HG02938 (cell line): ENCODE measurements around the gene DIP2C.
"Not testable (repeated sequence)": the region's sequence is repeated elsewhere in the genome, so short reads cannot be mapped to it uniquely, and the experiment has no call there.

Source experiments
- ATAC-seq: cut with Tn5 transposase; IDR thresholded peaks from one replicate; pipeline ENCODE4 v1.9.1; 2021; ENCODE audit warnings: mild to moderate bottlenecking, moderate library complexity; ENCODE audit not compliant: unreplicated experiment

The DIP2C gene

DNA sequence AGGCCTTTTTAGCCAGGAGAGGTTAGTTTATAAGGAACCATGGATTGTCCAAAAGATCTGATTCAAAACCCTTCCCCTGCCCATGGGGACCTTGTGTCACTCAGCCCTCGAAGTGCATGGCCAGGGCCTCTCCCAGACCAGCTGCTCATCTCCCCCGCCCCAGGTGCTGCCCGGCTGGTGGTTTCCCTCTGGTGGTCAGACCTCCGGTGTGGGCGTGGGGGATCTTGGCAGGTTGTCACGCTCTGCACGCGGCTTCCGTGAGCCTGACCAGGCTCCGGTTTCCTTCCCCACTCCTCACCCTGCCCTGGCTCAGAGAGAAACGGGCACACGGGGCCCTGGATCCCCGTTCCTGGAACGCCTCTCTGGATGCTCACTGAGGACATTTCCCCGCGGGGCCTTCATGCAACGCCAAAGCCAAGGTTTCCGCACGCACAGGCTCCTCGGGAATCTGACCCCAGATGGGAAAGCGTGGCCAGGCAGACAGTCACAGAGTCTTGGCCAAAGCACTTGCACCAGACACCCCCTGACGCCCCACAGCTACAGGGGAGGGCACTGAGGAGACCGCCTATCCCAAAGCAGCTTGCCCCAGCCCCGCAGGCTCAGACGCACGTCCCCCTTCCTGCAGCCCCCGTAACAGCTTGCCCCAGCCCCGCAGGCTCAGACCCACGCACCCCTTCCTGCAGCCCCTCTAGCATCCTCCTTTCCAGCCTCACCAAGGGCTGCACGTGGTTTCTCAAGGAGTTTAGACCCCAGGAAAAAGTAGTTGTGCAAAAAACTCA is 7.8 kb upstream of the DIP2C start:
- no peak for ATAC-seq

DNA sequence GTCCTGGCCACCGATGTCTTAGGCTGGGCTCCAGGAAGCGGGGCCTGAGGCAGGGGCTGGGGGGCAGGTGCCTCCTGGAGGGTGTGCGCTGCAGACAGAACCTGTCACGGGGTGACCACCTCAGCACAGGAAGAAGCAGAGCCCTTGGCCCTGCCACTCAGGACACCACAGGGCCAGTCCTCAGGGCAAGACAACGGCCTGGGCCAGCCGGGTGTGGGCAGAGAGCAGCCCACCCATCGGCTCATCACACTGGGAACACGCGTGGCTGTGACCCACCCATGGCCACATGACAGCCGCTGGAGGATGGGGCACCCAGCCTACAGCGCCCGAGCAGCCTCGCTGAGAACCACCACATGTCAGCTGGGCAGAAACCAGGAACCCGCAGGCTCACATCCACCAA is 5.9 kb upstream of the DIP2C start:
- ATAC-seq = no peak

DNA sequence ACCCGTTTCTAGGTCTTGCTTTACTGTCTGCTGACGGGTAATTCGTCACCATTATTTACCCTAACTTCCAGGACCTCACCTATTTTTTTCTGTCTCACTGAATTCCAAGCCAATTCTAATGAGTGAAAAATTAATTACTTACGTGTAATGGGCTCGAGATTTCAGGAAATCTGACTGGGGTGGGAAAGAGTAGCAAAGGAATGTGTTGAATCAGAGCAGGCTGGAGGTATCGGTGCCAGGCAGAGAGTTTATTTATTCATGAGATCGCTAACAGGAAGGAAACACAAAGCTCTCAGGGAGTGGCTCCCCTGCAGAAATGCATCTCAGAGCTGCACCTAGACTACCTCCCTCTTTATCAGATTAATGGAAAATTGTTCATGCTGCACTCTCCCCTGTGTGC is 4.0 kb upstream of the DIP2C start:
- ATAC-seq = no peak

- no peak for ATAC-seq
These were observed 3.3 kb upstream of the DIP2C start for GRCh38 chr10:692682-693351.

- no peak for ATAC-seq
These were observed 1.7 kb upstream of the DIP2C start for GRCh38 chr10:691216-691615.

- no peak for ATAC-seq
These were observed 1.1 kb upstream of the DIP2C start for GRCh38 chr10:690372-691161.

GRCh38 chr10:689121-689451 is 382 bp downstream of the DIP2C start:
- ATAC-seq = no peak

- ATAC-seq = no peak
These were observed 952 bp downstream of the DIP2C start for GRCh38 chr10:688312-689120.

GRCh38 chr10:687583-688311 is 1.7 kb downstream of the DIP2C start:
- no peak for ATAC-seq

DNA sequence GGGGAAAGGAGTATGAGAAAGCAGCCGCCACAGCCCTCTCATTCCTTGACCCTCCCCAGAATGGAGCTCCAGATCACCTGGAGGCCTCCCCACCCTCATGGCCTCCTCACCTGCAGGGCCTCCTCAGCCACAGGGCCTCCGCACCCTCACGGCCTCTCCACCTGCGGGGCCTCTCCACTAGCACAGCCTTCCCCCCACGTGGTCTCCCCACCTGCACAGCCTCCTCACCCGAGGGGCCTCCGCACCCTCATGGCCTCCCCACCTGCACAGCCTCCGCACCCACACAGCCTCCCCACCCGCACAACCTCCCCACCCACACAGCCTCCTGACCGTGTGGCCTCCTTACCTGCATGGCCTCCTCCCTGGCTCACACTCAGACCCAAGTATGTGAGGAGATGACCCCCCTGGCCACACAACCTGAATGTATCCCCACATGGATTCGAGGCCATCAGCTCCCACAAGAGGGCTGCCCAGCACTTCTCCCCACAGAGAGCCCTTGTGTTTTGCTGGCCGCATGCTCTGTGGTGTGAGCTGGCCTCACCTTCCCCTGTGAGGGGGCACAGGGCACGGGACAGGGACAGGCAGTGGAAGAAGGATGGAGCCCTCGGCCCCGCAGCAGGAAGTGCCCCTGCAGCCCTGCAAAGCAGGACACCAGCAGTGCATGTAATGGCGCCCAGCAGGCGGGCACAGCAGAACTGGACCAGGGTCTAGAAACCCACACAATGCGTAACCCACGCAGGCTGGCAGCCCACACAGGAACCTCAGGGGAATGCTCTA is 3.1 kb downstream of the DIP2C start:
- ATAC-seq = no peak

- ATAC-seq = no peak
These were observed 3.9 kb downstream of the DIP2C start for GRCh38 chr10:685613-686012.

DNA sequence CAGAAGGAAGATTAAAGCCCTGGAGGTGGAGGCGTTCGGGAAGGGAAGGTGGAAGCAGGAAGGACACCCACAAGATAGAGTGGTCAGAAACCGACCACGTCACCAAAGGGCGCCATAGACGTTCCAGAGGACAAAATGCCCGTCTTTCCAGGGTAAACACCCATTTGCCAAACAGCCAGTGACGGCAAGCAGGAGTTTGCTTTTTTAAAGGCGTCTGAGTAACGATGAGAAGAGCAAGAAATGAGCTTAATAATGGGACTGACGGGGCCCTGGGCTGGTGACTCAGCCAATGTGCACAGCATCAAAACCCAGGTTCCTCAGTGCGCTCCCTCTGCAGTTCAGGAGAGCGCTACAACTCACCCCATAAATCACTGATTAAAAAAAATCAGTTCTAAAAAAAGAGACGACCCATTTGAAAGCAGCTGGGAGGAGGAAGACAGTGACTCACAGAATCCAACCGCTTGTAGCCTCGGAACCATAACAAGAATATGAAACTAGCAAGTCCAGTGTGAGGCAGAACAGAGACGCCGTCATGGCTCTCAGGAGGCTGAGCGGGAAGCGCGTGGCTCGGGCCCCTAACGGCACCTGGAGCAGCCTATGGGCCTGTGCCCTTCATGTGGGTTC is 5.9 kb downstream of the DIP2C start:
- ATAC-seq = no peak

- ATAC-seq = no peak
These were observed 6.5 kb downstream of the DIP2C start for GRCh38 chr10:682931-683447.

- ATAC-seq = no peak
These were observed 7.7 kb downstream of the DIP2C start for GRCh38 chr10:681670-682318.

- no peak for ATAC-seq
These were observed 8.7 kb downstream of the DIP2C start for GRCh38 chr10:680745-681144.

- ATAC-seq = no peak
These were observed 9.3 kb downstream of the DIP2C start for GRCh38 chr10:680146-680545.

DNA sequence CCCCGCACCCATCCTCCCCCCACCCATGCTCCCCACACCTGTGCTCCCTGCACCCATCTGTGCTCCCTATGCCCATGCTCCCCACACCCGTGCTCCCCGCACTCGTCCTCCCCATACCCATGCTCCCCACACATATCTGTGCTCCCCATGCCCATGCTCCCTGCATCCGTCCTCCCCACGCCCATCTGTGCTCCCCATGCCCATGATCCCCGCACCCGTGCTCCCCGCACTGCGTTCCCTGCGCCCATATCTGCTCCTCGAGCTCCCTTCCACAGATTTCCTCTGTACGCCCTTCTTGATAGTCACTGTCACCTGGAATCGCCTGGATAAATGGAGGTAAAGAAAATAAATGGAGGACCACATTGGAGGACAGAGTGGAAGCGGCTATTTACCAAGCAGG is 9.9 kb downstream of the DIP2C start:
- no peak for ATAC-seq

GRCh38 chr10:678662-679005 is 10.8 kb downstream of the DIP2C start:
- ATAC-seq = not testable (repeated sequence)
